HG03064 (cell line): Measurements from ENCODE around the gene RAPGEF4.

Experiments
- ATAC-seq: cut with Tn5 transposase; IDR thresholded peaks from one replicate; pipeline ENCODE4 v1.9.1; 2021; ENCODE audit warnings: low read depth; ENCODE audit not compliant: unreplicated experiment

The RAPGEF4 gene

GRCh38 chr2:172962082-172962481, 226.4 kb downstream of the RAPGEF4 start:
- no peak for ATAC-seq

GRCh38 chr2:172962824-172963223, 227.2 kb downstream of the RAPGEF4 start:
- no peak for ATAC-seq

- ATAC-seq, result no peak
Observed at GRCh38 chr2:172964511-172965139, 229.0 kb downstream of the RAPGEF4 start.

- ATAC-seq, result no peak
Observed at GRCh38 chr2:172965433-172966212, 230.0 kb downstream of the RAPGEF4 start.

- no peak for ATAC-seq
Observed at GRCh38 chr2:172967036-172967982, 231.7 kb downstream of the RAPGEF4 start.

- no peak for ATAC-seq
Observed at GRCh38 chr2:172968061-172968469, 232.4 kb downstream of the RAPGEF4 start.

- ATAC-seq, result no peak
Observed at GRCh38 chr2:172969166-172969565, 233.5 kb downstream of the RAPGEF4 start.

- ATAC-seq, result no peak
Observed at GRCh38 chr2:172969609-172970008, 234.0 kb downstream of the RAPGEF4 start.

GRCh38 chr2:172970660-172971059, 235.0 kb downstream of the RAPGEF4 start:
- no peak for ATAC-seq

GRCh38 chr2:172972005-172972619, 236.5 kb downstream of the RAPGEF4 start:
- ATAC-seq, result no peak

GRCh38 chr2:172974762-172975161, 239.1 kb downstream of the RAPGEF4 start:
- no peak for ATAC-seq

GRCh38 chr2:172976116-172976515, 240.5 kb downstream of the RAPGEF4 start:
- no peak for ATAC-seq

- no peak for ATAC-seq
Observed at GRCh38 chr2:172976816-172977215, 241.2 kb downstream of the RAPGEF4 start.

- ATAC-seq, result no peak
Observed at GRCh38 chr2:172977270-172978062, 241.8 kb downstream of the RAPGEF4 start.

GRCh38 chr2:172978063-172978383, 242.4 kb downstream of the RAPGEF4 start:
- no peak for ATAC-seq

GRCh38 chr2:172985139-172985892, 249.7 kb downstream of the RAPGEF4 start:
- ATAC-seq, result no peak

- ATAC-seq, result no peak
Observed at GRCh38 chr2:172986040-172986439, 250.4 kb downstream of the RAPGEF4 start.

GRCh38 chr2:172988728-172989127, 253.1 kb downstream of the RAPGEF4 start:
- ATAC-seq, result no peak

- ATAC-seq, result no peak
Observed at GRCh38 chr2:172991031-172991430, 255.4 kb downstream of the RAPGEF4 start.
